ENCODE results near the gene FAM174C. TPM values are rescaled to one million over a fixed set of nuclear protein-coding genes. Genes with fewer than 3 reads are reported as not detected.

Gene FAM174C
- total and polyA plus RNA-seq, 7 donors = 9.0 to 88.8 (median 18.1) TPM

DNA sequence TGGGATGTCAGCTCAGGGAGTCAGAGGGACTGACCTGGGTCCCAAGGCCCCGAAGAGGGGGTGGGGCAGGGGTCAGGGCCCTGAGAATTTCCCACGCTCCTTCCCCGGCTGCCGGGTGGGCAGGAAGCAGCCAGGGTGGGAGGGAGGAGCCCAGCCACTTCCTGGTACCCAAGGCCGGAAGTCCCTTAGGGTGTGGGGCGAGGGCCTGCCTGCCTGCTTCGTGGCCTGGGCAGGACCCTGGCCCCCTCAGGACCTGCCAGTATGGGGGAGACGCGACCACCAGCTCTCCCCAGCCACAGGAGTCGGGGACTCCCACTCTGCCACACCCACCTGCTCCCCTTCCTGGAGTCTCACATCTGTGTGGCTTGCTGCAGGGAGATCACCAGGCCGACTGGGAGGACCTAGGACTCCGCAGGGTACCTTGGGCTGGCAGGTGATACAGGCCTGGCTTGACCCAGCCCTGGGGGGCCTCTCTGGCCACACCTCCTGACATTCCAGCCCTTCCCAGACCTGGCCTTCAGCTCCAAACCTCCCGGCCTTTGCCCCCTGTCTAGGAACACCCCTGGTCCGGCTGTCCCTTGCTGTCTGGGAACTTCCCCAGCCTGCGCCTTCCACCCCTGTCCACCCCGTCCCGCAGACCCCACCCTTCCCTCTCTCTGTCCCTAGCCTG is 16.0 kb upstream of the FAM174C start:
- TF ChIP-seq, protein P1, sequence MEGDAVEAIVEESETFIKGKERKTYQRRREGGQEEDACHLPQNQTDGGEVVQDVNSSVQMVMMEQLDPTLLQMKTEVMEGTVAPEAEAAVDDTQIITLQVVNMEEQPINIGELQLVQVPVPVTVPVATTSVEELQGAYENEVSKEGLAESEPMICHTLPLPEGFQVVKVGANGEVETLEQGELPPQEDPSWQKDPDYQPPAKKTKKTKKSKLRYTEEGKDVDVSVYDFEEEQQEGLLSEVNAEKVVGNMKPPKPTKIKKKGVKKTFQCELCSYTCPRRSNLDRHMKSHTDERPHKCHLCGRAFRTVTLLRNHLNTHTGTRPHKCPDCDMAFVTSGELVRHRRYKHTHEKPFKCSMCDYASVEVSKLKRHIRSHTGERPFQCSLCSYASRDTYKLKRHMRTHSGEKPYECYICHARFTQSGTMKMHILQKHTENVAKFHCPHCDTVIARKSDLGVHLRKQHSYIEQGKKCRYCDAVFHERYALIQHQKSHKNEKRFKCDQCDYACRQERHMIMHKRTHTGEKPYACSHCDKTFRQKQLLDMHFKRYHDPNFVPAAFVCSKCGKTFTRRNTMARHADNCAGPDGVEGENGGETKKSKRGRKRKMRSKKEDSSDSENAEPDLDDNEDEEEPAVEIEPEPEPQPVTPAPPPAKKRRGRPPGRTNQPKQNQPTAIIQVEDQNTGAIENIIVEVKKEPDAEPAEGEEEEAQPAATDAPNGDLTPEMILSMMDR (IDR thresholded peaks at IDR 0.05) = no peak
- Histone ChIP-seq H3K4me1 (peaks cover 57% of the 10 kb centered on the region), H3K9me3 (no peaks in the 10 kb centered on the region), H3K27ac (peak overlapping the region; percentile 85), H3K36me3 (ENCODE audit: insufficient read depth in 1 of 2, low read depth in 1 of 2) (peaks cover 10 to 42% of the 10 kb centered on the region in 2 donors), H3K4me3 (peak overlapping the region; percentile 37), H3K27me3 (ENCODE audit: insufficient read depth in 3 of 3, low read length in 2 of 3) (no peaks in the 10 kb centered on the region)
- DNase-seq (peak; percentile 78 to 89), ATAC-seq (peak in 3 of 4 donors; percentile 16 to 26 (median 23))
- intact Hi-C loops (cut with DNase I) = no loop called here
- WGBS, 3 donors = 22 to 34% (median 28%) methylated on average over 16 to 17 of the region's 17 CpGs

DNA sequence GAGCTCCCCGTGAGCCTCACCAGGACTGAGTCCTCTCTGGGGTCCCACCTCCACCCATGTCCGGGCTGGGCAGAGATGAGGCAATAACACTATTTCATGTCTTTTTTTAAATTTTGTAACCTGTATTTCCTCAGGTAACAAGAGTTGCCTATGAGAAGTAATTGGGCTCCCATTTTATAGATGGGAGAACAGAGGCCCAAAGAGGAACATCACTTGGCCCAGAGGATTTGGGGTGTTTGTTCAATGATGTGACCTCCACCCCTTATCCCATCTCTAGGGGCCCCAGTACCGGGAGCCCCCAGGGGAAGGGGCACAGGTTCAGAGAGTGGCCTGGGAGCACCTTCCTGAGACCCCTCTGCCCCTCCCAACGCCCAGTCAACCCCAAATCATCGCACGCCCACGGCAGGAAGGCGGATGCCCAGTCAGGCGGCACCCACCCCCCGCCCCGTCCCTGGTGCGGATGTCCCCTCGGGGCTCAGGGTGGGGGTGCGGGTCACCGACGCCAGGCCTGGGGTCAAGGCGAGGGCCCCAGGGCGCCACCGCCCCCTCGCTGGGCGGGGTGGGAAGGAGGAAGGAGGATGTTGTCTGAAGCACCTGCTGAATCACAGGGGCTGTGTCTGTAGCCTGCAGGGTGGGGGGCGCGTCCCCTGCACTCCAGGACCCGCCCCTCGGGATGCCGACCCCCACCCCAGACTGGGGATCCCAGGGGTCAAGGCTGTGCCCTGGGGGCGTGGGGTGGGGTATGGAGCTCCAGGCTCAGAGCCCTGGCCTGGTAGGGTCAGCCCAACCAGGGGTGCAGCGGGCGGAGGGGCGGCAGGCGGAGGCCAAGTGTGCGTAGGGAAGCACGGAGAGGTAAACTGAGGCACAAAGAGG is 15.2 kb upstream of the FAM174C start:
- Histone ChIP-seq H3K27me3 (ENCODE audit: insufficient read depth in 3 of 3, low read length in 2 of 3) (no peaks in the 10 kb centered on the region), H3K9me3 (no peaks in the 10 kb centered on the region), H3K36me3 (ENCODE audit: insufficient read depth in 1 of 2, low read depth in 1 of 2) (peaks cover 7 to 34% of the 10 kb centered on the region in 2 donors), H3K4me1 (peaks cover 52% of the 10 kb centered on the region), H3K4me3 (peak overlapping the region; percentile 78), H3K27ac (peak overlapping the region; percentile 85)
- TF ChIP-seq, protein P1 (IDR thresholded peaks at IDR 0.05) = no peak
- 25 to 32% (median 28%) methylated on average over 28 to 33 of the region's 33 CpGs for WGBS, 3 donors
- DNase-seq (peak in 1 of 2 donors; percentile 60), ATAC-seq (peak; percentile 4 to 13 (median 12))
- intact Hi-C loops (cut with DNase I) = no loop called here

DNA sequence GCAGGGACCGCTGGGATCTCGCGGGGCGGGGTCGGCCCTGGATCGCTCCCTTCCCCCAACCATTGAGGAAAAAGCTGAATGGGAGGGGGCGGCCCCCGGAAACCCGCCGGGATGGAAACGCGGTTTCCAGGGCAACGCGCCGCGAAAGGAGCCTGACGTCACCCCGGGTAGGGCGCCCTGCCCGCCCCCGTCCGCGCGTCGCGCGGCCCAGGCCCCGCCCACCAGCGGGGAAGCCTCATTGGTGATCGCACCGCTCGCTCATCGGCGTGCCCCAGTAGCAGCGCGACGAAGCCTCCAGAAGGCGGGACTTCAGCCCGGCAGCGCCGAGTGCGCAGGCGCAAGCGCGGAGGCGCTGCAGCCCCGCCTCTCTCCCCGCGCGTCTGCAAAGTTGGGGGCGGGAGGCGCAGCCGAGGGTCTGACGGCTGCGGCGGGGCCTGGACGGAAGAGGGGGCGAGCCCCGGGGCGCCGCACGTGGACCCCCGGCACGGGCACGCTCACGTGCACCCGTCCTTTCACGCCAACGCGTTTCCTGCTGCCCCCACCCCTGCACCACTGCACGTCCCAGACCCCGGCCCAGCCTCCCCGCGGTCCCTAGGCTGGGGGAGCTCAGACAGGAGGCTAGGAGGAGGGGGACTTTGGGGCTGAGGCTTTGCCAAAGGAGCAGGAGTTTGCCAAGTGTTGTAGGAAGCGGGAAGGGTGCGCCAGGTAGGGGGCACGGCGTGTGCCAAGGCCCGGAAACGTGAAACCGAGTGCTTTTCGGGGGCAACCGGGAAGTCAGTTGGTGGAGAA is 14.4 kb upstream of the FAM174C start:
- ATAC-seq (peak; percentile 67 to 84 (median 76)), DNase-seq (peak; percentile 96 to 99)
- Histone ChIP-seq H3K9me3 (no peaks in the 10 kb centered on the region), H3K27me3 (ENCODE audit: insufficient read depth in 3 of 3, low read length in 2 of 3) (no peaks in the 10 kb centered on the region), H3K4me3 (peak overlapping the region; percentile 78), H3K27ac (peak overlapping the region; percentile 85), H3K4me1 (peaks cover 46% of the 10 kb centered on the region), H3K36me3 (ENCODE audit: insufficient read depth in 1 of 2, low read depth in 1 of 2) (peaks cover 0 to 26% of the 10 kb centered on the region in 2 donors)
- TF ChIP-seq, protein P1 (IDR thresholded peaks at IDR 0.05) = no peak
- intact Hi-C loops (cut with DNase I) = no loop called here
- 0 to 1% (median 0%) methylated on average over 73 to 83 of the region's 83 CpGs for WGBS, 3 donors

DNA sequence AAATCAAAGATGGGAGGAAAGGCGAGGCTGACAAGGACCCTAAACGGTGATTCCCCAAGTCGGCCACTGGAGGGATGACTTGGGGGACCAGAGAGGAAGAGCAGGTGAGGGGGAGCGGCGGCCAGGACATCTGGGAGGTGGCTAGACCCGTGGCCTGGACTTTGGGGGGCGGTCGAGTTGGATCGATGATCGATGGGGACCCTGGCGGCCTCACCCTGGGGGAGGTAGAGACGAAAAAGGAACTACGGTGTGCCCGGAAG is 13.9 kb upstream of the FAM174C start:
- H3K4me3 ChIP-seq = peak overlapping the region; percentile 78
- WGBS, 3 donors = 8 to 20% (median 13%) methylated on average over 14 of the region's 14 CpGs
- H3K27me3 ChIP-seq (ENCODE audit: insufficient read depth in 3 of 3, low read length in 2 of 3) = no peaks in the 10 kb centered on the region
- peaks cover 0 to 21% of the 10 kb centered on the region in 2 donors for H3K36me3 ChIP-seq (ENCODE audit: insufficient read depth in 1 of 2, low read depth in 1 of 2)
- peak in 1 of 2 donors; percentile 62 for DNase-seq
- H3K4me1 ChIP-seq = peaks cover 47% of the 10 kb centered on the region
- intact Hi-C loops (cut with DNase I) = no loop called here
- ATAC-seq = no peak
- TF ChIP-seq, protein P1 (IDR thresholded peaks at IDR 0.05) = no peak
- peak overlapping the region; percentile 85 for H3K27ac ChIP-seq
- no peaks in the 10 kb centered on the region for H3K9me3 ChIP-seq
